Stimulated activated effector memory CD8-positive, alpha-beta T cell treated with anti-CD3 and anti-CD28 coated beads, Interleukin-12 subunit alpha, Interleukin-12 subunit beta, amount 100 ng/mL, for 72 hours (primary cell): ENCODE data around the gene FOXD1.

Source experiments
- ATAC-seq: fragments of 150-1000 bp; cut with Tn5 transposase; 2 replicates; pipeline ENCODE4 v1.10.0; 2021
- DNase-seq, 2 donors: peaks; one replicate each; pipeline ENCODE4 v3.0.0; 2021 to 2022; ENCODE audit warnings: low spot score in 2 of 2
- H3K27ac Mint-ChIP-seq: one replicate; pipeline ENCODE4 v1.8.0; 2022; ENCODE audit warnings: mild to moderate bottlenecking, mixed read lengths
- H3K36me3 Mint-ChIP-seq: one replicate; pipeline ENCODE4 v1.8.0; 2022; ENCODE audit warnings: mild to moderate bottlenecking, mixed read lengths
- H3K4me1 Mint-ChIP-seq: one replicate; pipeline ENCODE4 v1.8.0; 2022; ENCODE audit warnings: mixed read lengths
- H3K4me3 Mint-ChIP-seq: one replicate; pipeline ENCODE4 v1.8.0; 2022; ENCODE audit warnings: mild to moderate bottlenecking, mixed read lengths
- H3K9me3 Mint-ChIP-seq: one replicate; pipeline ENCODE4 v1.8.0; 2022; ENCODE audit warnings: mixed read lengths

Gene FOXD1

DNA sequence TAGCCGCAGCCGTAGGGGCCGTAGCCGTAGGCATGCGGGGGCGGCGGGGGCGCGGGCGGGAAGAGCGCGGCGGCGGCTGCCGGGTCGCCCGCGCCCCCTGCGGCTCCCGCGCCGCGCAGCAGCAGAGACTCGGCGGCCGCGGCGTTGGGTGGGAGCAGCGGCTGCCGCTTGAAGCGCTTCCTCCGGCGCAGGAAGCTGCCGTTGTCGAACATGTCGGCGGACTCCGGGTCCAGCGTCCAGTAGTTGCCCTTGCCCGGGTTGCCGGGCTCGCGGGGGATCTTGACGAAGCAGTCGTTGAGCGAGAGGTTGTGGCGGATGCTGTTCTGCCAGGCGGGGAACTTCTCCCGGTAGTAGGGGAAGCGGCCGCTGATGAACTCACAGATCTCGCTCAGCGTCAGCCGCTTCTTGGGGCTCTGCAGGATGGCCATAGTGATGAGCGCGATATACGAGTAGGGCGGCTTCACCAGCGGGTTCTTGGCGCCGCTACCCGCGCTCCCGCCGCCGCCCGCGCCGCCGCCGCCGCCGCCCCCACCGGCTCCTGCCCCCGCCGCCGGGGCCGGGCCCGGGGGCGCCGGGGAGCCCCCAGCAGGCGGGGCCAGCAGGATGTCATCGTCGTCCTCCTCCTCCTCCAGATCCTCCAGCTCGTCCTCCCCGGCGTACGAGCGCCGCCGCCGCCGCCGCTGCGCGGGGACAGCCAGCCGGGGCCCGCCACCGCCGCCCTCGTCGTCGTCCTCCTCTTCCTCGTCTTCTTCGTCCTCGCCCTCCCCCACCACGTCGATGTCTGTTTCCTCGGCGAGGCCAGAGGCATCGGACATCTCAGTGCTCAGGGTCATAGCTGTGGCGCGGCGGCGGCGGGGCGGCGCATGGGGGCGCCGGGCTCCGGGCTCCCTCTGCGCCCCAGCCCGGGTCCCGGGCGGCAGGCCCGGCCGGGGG, 781 bp downstream of the FOXD1 start:
- H3K36me3 Mint-ChIP-seq: peaks cover 19% of the 10 kb centered on the region
- no peak overlapping the region for H3K27ac Mint-ChIP-seq
- ATAC-seq (peak; percentile 67), DNase-seq (peak; percentile 36 to 75)
- H3K4me1 Mint-ChIP-seq: peaks cover 15% of the 10 kb centered on the region
- H3K9me3 Mint-ChIP-seq: no peaks in the 10 kb centered on the region
- peak overlapping the region; percentile 75 for H3K4me3 Mint-ChIP-seq

DNA sequence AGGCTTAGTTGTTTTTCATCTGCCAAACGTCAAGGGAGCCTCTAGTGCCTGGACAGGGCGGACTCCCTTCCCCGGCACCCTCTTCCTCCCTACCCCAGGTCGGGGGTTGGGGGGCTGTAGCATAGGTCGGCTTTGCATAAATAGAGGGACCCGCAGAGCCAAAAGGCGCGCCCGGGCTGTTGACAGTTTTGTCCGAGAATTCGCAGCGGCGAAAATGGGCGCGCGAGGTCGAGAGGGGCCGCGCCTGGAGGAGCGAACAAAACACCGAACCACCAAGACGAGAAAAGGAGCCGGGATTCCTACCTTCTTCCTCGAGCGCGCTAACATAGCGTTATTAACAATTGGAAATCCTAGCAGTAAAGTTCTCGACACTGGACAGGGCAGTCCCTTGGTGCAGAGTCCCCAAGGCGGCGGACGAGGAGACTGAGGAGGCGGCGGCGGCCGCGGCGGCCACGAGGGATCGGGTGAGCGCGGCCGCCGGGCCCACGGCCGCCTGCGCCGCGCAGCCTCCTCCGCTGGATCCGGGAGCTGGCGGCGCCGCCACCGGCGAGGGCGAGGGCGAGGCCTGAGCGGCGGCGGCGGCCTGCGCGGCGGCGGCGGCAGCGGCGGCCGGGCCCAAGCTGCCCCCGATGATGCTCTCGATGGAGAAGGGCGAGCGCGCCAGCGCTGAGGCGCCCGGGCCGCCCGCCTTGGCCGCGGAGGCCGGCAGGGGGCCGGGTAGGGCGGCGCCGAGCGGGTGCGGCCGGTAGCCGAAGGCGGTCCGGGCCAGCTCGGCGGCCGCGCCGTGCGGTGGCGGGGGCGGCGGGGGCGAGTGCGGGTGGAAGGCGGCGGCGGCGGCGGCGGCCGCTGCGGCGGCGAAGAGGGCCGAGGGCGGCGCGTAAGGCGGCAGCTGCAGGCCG, 1.7 kb downstream of the FOXD1 start:
- Mint-ChIP-seq H3K4me1 (peaks cover 15% of the 10 kb centered on the region), H3K27ac (no peak overlapping the region), H3K36me3 (peaks cover 19% of the 10 kb centered on the region), H3K9me3 (no peaks in the 10 kb centered on the region), H3K4me3 (peak overlapping the region; percentile 75)
- ATAC-seq: peak; percentile 52
- peak in 1 of 2 donors; percentile 55 for DNase-seq

DNA sequence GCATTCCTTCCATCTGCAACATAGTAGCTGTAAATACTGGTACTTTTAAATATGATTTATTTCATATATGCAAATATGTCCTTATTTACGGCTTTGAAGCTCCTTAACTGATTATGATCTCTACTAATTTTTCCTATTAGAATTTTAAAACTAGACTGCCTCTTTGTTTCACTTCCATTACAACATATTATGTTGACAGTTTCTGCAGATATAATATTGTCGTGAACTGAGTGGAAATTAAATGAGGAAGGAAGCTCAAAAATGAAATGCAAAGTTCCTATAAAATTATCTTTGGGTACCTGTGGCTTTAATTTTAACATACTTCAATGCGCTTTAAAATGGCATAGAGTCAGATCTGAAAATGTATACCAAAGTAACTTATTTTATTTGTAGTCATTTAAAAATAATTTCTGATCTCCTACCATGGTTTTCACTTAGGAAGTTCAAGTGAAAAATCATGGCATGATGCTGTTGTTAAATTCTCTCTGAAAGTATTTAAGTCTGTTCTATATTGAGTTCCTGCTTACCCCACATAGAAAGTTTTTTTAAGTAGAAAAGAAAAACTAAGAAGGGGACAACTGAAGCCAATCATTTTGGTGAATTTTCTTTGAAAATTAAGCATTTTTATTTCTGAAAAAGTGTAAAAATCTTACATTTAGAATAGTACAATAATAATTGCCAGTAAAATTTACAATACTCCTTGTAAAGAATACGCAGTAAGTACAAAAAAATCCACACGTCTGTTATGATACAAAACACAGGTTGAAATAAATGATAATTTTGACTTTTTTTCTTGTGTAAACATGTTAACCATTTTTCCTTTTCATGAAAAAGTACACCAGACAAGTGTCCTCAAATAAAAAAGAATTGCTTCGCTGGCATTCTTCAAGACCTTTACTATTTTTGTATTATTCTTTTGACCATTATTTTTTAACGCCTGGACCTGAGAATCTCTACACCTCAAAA, 2.6 kb downstream of the FOXD1 start:
- DNase-seq (no peak), ATAC-seq (no peak)
- no peaks in the 10 kb centered on the region for H3K9me3 Mint-ChIP-seq
- no peak overlapping the region for H3K27ac Mint-ChIP-seq
- peaks cover 19% of the 10 kb centered on the region for H3K36me3 Mint-ChIP-seq
- H3K4me3 Mint-ChIP-seq: peak overlapping the region; percentile 71
- peaks cover 15% of the 10 kb centered on the region for H3K4me1 Mint-ChIP-seq

DNA sequence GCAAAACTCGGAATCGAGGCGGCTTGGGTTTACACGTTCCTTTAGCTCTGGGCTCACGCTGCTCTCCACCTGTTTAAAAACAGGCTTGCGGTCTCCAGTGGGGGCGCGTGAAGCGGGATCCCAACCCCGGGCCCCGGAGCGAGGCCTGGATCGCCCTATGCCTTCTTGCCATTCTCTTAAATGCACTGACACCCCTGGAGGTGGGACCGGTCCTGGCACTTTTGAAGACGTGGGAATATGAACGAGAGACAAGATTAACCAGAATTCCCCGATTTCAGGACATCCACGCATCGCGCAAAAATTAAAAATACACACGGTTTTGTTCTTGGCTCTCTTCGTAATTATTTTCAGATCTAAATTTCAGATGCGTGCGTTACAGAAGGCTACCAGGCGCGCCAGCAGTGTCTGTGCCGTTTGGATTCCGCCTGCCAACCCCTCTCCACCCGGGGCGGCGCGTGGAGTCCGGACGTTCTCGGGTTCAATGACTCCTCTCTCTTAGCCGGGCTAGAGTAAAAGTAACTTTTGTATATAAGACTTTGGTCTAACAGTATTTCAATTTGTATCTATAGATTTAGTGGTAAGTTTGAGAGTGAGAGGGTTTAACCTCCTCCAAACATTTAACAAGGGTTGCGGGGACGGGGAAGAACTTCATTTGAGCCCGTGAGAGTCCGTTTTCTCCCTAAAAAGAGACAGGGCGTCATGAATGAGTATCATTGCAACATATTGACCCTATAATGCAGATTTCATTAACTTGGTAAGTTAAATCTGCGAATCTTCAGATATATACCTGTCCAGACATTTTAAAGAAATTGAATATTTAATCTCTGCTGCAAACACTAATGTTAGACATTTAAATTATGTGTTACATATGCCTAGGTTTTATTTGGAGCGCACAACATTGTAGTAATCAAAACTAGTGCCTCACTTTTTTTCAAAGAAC, 3.8 kb downstream of the FOXD1 start:
- Mint-ChIP-seq H3K36me3 (peaks cover 19% of the 10 kb centered on the region), H3K27ac (no peak overlapping the region), H3K4me3 (no peak overlapping the region), H3K4me1 (peaks cover 15% of the 10 kb centered on the region), H3K9me3 (no peaks in the 10 kb centered on the region)
- DNase-seq (peak in 1 of 2 donors; percentile 39), ATAC-seq (no peak)

DNA sequence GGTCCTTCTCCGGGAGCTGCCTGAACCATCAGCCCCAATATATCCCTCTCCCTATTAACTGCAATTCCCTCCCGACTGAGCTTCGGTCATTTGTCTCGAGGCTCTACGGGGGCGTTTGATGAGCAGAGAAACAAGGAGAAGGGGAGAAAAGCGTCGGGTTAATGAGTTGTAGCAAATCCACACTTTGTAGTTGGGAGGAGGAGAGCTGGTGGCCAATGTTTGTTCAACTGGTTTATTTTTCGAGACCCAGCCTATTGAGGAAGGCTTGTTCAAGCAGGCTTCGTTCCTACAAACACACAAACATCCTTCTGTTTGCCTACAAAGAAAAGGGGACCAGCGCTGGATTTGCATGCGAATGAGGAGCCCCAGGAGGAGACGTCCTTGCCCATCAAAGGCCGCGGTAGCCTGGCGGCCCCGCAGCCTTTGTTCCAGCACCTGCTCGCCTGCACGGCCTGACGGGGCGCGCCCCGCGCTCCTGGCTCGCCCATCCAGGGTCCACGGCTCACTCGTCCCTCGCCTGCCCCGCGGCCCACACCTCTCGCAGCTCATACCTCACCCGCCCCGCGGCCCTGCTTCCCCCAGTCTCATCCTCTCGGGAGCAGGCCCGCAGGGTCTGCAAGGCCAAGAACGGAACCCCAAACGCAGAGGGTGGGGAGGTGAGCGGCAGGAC, 4.6 kb downstream of the FOXD1 start:
- DNase-seq: peak in 1 of 2 donors; percentile 48
- H3K4me3 Mint-ChIP-seq: no peak overlapping the region
- peaks cover 11% of the 10 kb centered on the region for H3K4me1 Mint-ChIP-seq
- no peaks in the 10 kb centered on the region for H3K9me3 Mint-ChIP-seq
- H3K36me3 Mint-ChIP-seq: peaks cover 19% of the 10 kb centered on the region
- H3K27ac Mint-ChIP-seq: no peak overlapping the region
- ATAC-seq: no peak

DNA sequence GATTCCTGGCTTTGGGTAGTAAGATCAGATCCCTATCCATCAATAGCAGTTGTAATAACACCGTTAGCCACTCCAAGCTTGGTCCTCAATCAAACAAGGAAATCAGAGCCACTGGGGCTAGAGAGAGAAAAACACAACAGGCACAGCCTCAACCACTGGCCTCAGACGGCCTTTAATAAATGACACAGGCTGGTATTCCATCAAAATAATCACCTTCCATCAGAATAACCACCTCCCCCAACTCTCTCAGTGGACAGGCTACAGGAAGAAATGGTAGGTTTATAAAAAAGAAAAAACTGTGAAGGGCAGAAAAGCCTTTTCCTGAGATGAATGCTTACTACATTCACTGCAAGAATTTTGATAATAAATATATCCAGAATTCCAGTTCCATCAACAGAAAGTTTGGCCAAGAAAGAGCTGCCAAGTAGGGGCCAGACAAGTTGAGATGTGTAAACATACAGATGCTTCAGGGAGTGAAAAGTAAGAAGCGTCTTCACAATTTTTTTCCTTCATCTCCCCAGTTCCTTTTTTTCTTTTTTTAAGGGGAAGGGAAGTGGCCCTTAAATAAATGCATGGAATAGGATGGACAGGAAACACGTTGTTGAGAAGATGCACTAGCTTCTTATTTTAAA, 5.5 kb downstream of the FOXD1 start:
- ATAC-seq (no peak), DNase-seq (no peak)
- Mint-ChIP-seq H3K9me3 (no peaks in the 10 kb centered on the region), H3K4me3 (no peak overlapping the region), H3K36me3 (peaks cover 15% of the 10 kb centered on the region), H3K27ac (no peak overlapping the region), H3K4me1 (peaks cover 7% of the 10 kb centered on the region)

DNA sequence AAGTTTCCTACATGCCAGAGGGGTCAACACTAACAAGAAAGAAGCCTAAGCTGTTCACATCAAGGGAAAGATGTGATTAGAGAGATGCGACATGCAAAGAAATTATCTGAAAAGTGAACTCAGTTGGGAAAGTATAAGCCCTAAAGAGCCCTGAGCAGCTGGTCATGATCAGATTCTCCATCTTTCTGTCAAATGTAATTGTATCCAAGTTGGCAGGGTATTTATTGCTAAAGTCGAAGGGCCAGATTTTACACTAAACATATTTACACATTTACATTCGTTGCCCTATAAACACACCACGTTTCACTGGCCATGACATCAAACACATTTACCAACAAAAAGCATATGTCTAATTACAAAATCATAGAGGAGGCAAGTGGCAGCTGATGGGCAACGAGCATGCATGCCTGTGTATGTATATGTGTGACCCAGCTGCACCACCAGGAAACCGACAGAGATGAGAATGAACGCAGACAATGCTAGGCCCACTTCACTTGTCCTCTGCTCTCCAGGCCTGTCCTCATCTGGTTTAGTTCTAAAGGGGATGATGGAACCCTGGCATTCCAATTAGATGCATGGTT, 6.3 kb downstream of the FOXD1 start:
- no peak overlapping the region for H3K4me3 Mint-ChIP-seq

DNA sequence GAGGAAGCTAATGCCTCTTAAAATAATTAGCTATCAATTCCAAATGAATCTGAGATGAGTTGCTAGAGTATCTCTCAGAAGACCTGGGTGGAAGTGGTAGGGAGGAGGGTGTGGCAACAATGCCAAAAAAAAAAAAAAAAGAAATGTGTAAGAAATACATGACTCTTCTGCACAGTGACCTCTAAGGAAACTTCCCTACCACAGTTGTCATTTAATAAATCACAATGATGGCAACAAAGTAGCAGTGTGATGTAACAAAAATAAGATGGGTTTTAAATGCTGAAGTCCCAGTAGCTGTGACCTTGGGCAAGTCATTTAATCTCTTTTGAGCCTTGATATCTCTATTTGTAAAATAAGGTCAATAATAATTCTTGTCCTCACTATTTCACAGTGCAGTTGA, 7.2 kb downstream of the FOXD1 start:
- no peak overlapping the region for H3K4me3 Mint-ChIP-seq
- peaks cover 7% of the 10 kb centered on the region for H3K36me3 Mint-ChIP-seq
- no peaks in the 10 kb centered on the region for H3K9me3 Mint-ChIP-seq
- no peak for ATAC-seq
- no peak for DNase-seq
- H3K27ac Mint-ChIP-seq: no peak overlapping the region
- H3K4me1 Mint-ChIP-seq: peaks cover 7% of the 10 kb centered on the region

More for the DNA sequence above, 6.3 kb downstream of the FOXD1 start:
- ATAC-seq (no peak), DNase-seq (no peak)
- peaks cover 12% of the 10 kb centered on the region for H3K36me3 Mint-ChIP-seq
- H3K9me3 Mint-ChIP-seq: no peaks in the 10 kb centered on the region
- H3K4me1 Mint-ChIP-seq: peaks cover 7% of the 10 kb centered on the region
- H3K27ac Mint-ChIP-seq: no peak overlapping the region

DNA sequence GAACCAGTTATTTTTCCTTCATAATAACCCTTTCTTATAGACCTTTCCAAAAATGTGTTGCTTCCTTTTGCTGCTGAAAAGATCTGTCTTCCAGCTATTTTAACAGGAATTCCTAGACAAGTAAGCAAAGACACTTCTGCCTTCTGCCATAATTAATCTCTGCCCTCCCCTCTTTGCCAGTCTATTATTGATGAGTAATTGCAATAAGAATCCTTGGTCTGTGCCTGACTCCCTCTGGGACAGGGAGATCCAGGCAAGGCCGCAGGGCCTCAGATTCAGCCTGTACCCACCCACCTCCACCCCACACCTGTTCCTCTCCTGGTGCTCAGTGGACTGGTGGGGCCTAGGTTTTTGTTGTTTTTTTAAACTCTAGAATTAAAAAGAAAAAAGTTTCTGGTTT, 8.3 kb downstream of the FOXD1 start:
- no peak overlapping the region for H3K4me3 Mint-ChIP-seq
- no peak overlapping the region for H3K27ac Mint-ChIP-seq
- H3K36me3 Mint-ChIP-seq: peaks cover 7% of the 10 kb centered on the region
- no peaks in the 10 kb centered on the region for H3K9me3 Mint-ChIP-seq
- ATAC-seq: no peak
- DNase-seq: no peak
- peaks cover 7% of the 10 kb centered on the region for H3K4me1 Mint-ChIP-seq

DNA sequence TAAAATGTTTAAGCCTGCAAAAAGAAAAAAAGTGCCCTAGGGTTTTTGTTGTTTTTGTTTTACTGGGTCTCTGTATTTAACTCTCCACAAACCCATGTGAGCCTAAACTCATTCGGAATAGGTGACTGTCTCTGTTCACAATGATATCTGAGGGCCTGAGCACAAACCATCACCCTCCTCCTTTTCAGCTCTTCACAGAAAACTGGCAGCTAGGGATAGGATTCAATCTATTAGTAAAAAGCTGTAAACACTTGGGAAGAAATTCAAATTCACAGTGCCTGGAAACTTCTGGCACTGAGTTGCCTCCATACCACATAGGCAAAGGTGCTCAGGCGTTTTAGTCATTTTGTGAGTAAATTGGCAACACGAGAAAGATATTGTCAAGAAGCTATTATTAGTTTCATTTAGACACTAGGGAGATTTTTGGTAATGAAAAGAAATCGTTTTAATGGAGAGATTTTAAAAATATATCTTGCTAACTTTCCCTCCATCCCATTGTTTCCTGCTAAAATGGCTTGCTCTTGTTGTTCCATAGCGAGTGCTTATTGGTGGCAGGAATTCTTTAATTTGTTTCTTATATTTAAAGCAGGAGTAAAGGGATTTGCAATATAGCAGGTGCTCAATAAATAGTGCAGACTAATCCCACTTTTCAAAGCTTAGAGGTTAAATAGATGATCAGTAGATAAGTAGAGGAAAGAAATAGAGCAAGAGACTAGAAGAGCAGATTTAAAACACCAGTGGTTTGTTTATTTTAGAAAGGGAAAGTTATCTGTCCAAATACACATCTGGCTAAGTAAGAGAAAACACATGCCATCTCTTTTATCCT, 9.7 kb downstream of the FOXD1 start:
- Mint-ChIP-seq H3K4me1 (no peaks in the 10 kb centered on the region), H3K4me3 (no peak overlapping the region), H3K27ac (no peak overlapping the region)

DNA sequence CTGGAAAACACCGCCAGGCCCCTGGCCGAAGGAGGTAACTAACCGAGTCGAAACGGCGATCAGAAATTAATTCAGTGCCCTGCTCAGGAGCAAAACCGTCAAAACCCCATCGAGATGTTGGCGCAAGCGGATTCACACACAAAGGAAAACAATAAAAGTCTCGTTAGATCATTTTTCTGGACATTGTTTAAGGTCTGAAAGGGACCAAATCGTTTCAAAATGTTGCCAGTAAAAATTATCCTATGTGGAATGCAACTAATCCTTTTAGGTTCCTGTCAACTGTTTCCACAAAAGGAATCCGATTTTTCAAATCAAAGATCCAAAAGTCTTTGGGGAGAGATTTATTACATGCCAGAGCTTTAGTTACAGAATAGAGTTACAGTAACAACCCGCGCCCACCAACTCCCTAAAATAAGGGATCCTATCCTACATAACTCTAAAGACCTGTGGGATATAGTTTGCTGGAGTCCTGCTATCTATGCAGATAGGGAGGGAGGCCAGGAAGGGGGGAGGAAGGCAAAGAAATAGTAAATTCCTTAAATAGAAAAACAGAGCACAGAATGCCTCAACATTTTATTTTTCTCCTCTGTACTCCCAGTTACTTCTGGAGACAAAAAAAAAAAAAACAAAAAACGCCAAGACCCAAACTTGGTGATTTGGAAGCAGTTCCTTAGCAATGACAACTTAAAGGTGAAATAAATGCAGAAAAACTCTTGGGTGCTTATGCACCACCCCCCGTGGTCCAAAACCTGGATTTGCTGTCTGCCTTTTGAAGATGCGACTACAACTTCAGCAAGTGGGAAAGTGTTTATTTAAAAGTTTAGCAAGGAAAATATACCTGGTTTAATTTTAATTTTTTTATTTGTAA, 10.6 kb downstream of the FOXD1 start:
- H3K4me1 Mint-ChIP-seq: no peaks in the 10 kb centered on the region
- no peaks in the 10 kb centered on the region for H3K9me3 Mint-ChIP-seq
- H3K4me3 Mint-ChIP-seq: peak overlapping the region; percentile 70
- H3K36me3 Mint-ChIP-seq: no peaks in the 10 kb centered on the region
- H3K27ac Mint-ChIP-seq: no peak overlapping the region
- no peak for ATAC-seq
- peak in 1 of 2 donors; percentile 22 for DNase-seq

More for the DNA sequence above, 9.7 kb downstream of the FOXD1 start:
- H3K9me3 Mint-ChIP-seq: no peaks in the 10 kb centered on the region
- ATAC-seq (no peak), DNase-seq (peak in 1 of 2 donors; percentile 4)
- no peaks in the 10 kb centered on the region for H3K36me3 Mint-ChIP-seq
